B cell (primary cell): ENCODE measurements around the gene MYOZ2. TPM values are rescaled to one million over a fixed set of nuclear protein-coding genes. Genes with fewer than 3 reads are reported as not detected.

Source experiments
- ATAC-seq: fragments of 200-7000 bp; cut with Tn5 transposase; one replicate; pipeline ENCODE4 v1.10.0; 2021; ENCODE audit warnings: low read depth, mild to moderate bottlenecking, moderate number of reproducible peaks, moderate library complexity
- CTCF ChIA-PET: fragments of 350-600 bp; sonication (Branson Sonifier 250); formaldehyde crosslinking; loops from one replicate; lab custom pipeline; 2021; ENCODE audit warnings: antibody characterized with exemption, inconsistent platforms; lab: Charles Lee
- POLR2A ChIA-PET: fragments of 350-600 bp; sonication (Branson Sonifier 250); formaldehyde crosslinking; loops from one replicate; lab custom pipeline; 2021; ENCODE audit warnings: antibody characterized with exemption; lab: Charles Lee
- DNase-seq: peaks from one replicate; pipeline ENCODE4 v3.0.0; 2013
- H2AFZ ChIP-seq: 2 replicates; pipeline ENCODE4 v1.6.1; 2012; ENCODE audit warnings: mild to moderate bottlenecking, low read depth, low read length; ENCODE audit not compliant: insufficient read depth, poor library complexity, severe bottlenecking
- H3K27ac ChIP-seq, 2 donors: 1 replicate in 1 of 2; 2 replicates in 1 of 2; pipeline ENCODE4 v1.5.1; 2012 to 2013; ENCODE audit warnings: low read length in 2 of 2, mild to moderate bottlenecking in 2 of 2, moderate library complexity in 1 of 2
- H3K27me3 ChIP-seq, 4 experiments: fragments of 200-600 bp in 1 of 4; sonication (generic) in 1 of 4; replicated peaks in 1 of 4; 1 replicate in 2 of 4; 2 replicates in 2 of 4; pipeline versions ENCODE4 v1.6.1 to v1.7.0; 2013 to 2016; ENCODE audit warnings: low read length in 3 of 4, mild to moderate bottlenecking in 2 of 4, mixed read lengths in 1 of 4, moderate library complexity in 1 of 4; ENCODE audit not compliant: insufficient read depth in 4 of 4, control insufficient read depth in 3 of 4; ENCODE audit errors: control extremely low read depth in 1 of 4
- H3K36me3 ChIP-seq, 2 experiments: replicated peaks in 1 of 2; 1 replicate in 1 of 2; 2 replicates in 1 of 2; pipeline versions ENCODE4 v1.6.1 to v1.7.1; 2013; ENCODE audit warnings: low read length in 1 of 2; ENCODE audit not compliant: insufficient read depth in 2 of 2, control insufficient read depth in 1 of 2; ENCODE audit errors: control extremely low read depth in 1 of 2, extremely low read depth in 1 of 2
- H3K4me1 ChIP-seq, 2 donors: fragments of 200-600 bp in 1 of 2; sonication (generic) in 1 of 2; 1 replicate in 1 of 2; 2 replicates in 1 of 2; pipeline versions ENCODE4 v1.5.1 to v1.6.1; 2013 to 2017; ENCODE audit warnings: low read length in 2 of 2; ENCODE audit not compliant: control insufficient read depth in 2 of 2, insufficient read depth in 2 of 2
- H3K4me2 ChIP-seq: replicated peaks from 2 replicates; pipeline ENCODE3; 2012; ENCODE audit warnings: mild to moderate bottlenecking, low read depth, low read length; ENCODE audit not compliant: poor library complexity, severe bottlenecking
- H3K4me3 ChIP-seq, 5 experiments: fragments of 200-600 bp in 1 of 5; sonication (generic) in 1 of 5; 1 replicate in 3 of 5; 2 replicates in 2 of 5; pipeline versions ENCODE4 v1.5.1 to v1.7.0; 2011 to 2016; ENCODE audit warnings: low read length in 4 of 5, mild to moderate bottlenecking in 4 of 5, low read depth in 2 of 5, control low read depth in 1 of 5, moderate library complexity in 1 of 5; ENCODE audit not compliant: insufficient read depth in 1 of 5; ENCODE audit errors: control extremely low read depth in 1 of 5, extremely low read depth in 1 of 5
- H3K79me2 ChIP-seq: fragments of 200-600 bp; sonication (generic); one replicate; pipeline ENCODE4 v1.6.0; 2016; ENCODE audit warnings: low read length; ENCODE audit not compliant: control insufficient read depth, insufficient read depth
- H3K9ac ChIP-seq: fragments of 200-600 bp; sonication (generic); 2 replicates; pipeline ENCODE4 v1.6.1; 2017; ENCODE audit warnings: mild to moderate bottlenecking, low read length, moderate library complexity
- H3K9me3 ChIP-seq, 3 donors: one replicate each; pipeline versions ENCODE4 v1.6.1 to v1.7.1; 2013; ENCODE audit warnings: low read length in 2 of 3; ENCODE audit not compliant: control insufficient read depth in 2 of 3, insufficient read depth in 1 of 3; ENCODE audit errors: control extremely low read depth in 1 of 3
- H4K20me1 ChIP-seq: 2 replicates; pipeline ENCODE4 v1.6.0; 2012; ENCODE audit warnings: mild to moderate bottlenecking, low read length; ENCODE audit not compliant: insufficient read depth, control insufficient read depth, poor library complexity, severe bottlenecking
- H3K27ac Mint-ChIP-seq: one replicate; pipeline ENCODE4 v1.8.0; 2021; ENCODE audit warnings: mixed read lengths
- H3K27me3 Mint-ChIP-seq: one replicate; pipeline ENCODE4 v1.8.0; 2021; ENCODE audit warnings: mixed read lengths
- H3K4me1 Mint-ChIP-seq: one replicate; pipeline ENCODE4 v1.8.0; 2021; ENCODE audit warnings: mixed read lengths
- H3K4me3 Mint-ChIP-seq: one replicate; pipeline ENCODE4 v1.8.0; 2021; ENCODE audit warnings: mixed read lengths
- H3K9me3 Mint-ChIP-seq: one replicate; pipeline ENCODE4 v1.8.0; 2022; ENCODE audit warnings: mixed read lengths; ENCODE audit not compliant: insufficient read depth
- CTCF ChIP-seq: fragments of 200-600 bp; IDR thresholded peaks from one replicate; pipeline ENCODE4 v1.8.0; 2022; ENCODE audit warnings: antibody characterized with exemption, mild to moderate bottlenecking
- EZH2 ChIP-seq: IDR thresholded peaks from 2 replicates; pipeline ENCODE4 v1.6.1; 2012; ENCODE audit warnings: borderline replicate concordance, low read depth, mild to moderate bottlenecking, moderate library complexity, low read length; ENCODE audit not compliant: insufficient read depth, poor library complexity, severe bottlenecking
- WGBS: methylation state at CpG from one replicate; pipeline ENCODE4 v1.1.5; 2013; ENCODE audit warnings: missing lambda C conversion rate; ENCODE audit not compliant: insufficient coverage; 5-methylcytosine and 5-hydroxymethylcytosine counted together
- intact Hi-C: fragments of 100-400 bp; cut with micrococcal nuclease; formaldehyde crosslinking; loops from one replicate; pipeline ENCODE4 v1.10.0; 2022
- polyA plus RNA-seq: library from polyadenylated mRNA; depleted of rRNA; stranded (reverse); fragments of >200 nt; gene quantifications from 2 replicates; pipeline ENCODE4 v1.2.3, GENCODE V29; 2012
- total RNA-seq, 2 donors: library from RNA; stranded (reverse); fragments of 120-200 nt in 1 of 2; gene quantifications; 1 replicate in 1 of 2; 2 replicates in 1 of 2; pipeline versions ENCODE4 v1.2.3 to v1.2.4, GENCODE V29; 2013 to 2022

MYOZ2 gene
- total and polyA plus RNA-seq, 2 donors (not counting 1 experiment from before 2014, with no cell fraction given): not detected

GRCh38 chr4:119191505-119191904, 55.9 kb downstream of the MYOZ2 start:
- Mint-ChIP-seq H3K27me3 (no peaks in the 10 kb centered on the region), H3K4me3 (no peak overlapping the region), H3K4me1 (peaks cover 9% of the 10 kb centered on the region), H3K9me3 (no peaks in the 10 kb centered on the region), H3K27ac (no peak overlapping the region)
- WGBS: 87% methylated on average over 2 of the region's 3 CpGs
- no peak for DNase-seq
- Histone ChIP-seq H3K9ac (no peak overlapping the region), H3K36me3 (no peaks in the 10 kb centered on the region), H3K27ac (no peak overlapping the region), H3K9me3 (no peaks in the 10 kb centered on the region), H3K79me2 (no peaks in the 10 kb centered on the region), H4K20me1 (no peaks in the 10 kb centered on the region), H2AFZ (no peak overlapping the region), H3K4me1 (no peaks in the 10 kb centered on the region), H3K27me3 (no peaks in the 10 kb centered on the region), H3K4me3 (no peak overlapping the region), H3K4me2 (no peak overlapping the region)
- no peak for ATAC-seq
- ChIA-PET POLR2A (no interaction called here), CTCF (no interaction called here)
- TF ChIP-seq EZH2: no peak
- TF ChIP-seq CTCF: no peak
- intact Hi-C loops: no loop called here

GRCh38 chr4:119197772-119198212, 62.2 kb downstream of the MYOZ2 start:
- 92% methylated on average over 11 of the region's 11 CpGs for WGBS
- H3K27ac ChIP-seq: no peak overlapping the region
- ChIA-PET POLR2A (no interaction called here), CTCF (no interaction called here)
- intact Hi-C loops: no loop called here
- no peak overlapping the region for H3K4me2 ChIP-seq
- H3K4me3 ChIP-seq: no peak overlapping the region
- no peak for TF ChIP-seq EZH2
- no peaks in the 10 kb centered on the region for H3K36me3 ChIP-seq
- no peak overlapping the region for H3K9ac ChIP-seq
- H4K20me1 ChIP-seq: no peaks in the 10 kb centered on the region
- H3K79me2 ChIP-seq: no peaks in the 10 kb centered on the region
- H3K9me3 Mint-ChIP-seq: no peaks in the 10 kb centered on the region
- no peak overlapping the region for H2AFZ ChIP-seq
- no peak overlapping the region for H3K27ac Mint-ChIP-seq
- H3K4me3 Mint-ChIP-seq: no peak overlapping the region
- no peak for DNase-seq
- peaks cover 0 to 3% (median 0%) of the 10 kb centered on the region in 3 donors for H3K9me3 ChIP-seq
- H3K4me1 Mint-ChIP-seq: peaks cover 36% of the 10 kb centered on the region
- H3K27me3 Mint-ChIP-seq: no peaks in the 10 kb centered on the region
- H3K27me3 ChIP-seq: no peaks in the 10 kb centered on the region
- no peaks in the 10 kb centered on the region for H3K4me1 ChIP-seq
- no peak for ATAC-seq
